HepG2 (cell line): Measurements from ENCODE around the gene PTTG1. TPM values are rescaled to one million over a fixed set of nuclear protein-coding genes. Genes with fewer than 3 reads are reported as not detected.

Experiments used
- ATAC-seq: fragments of 200-7000 bp; cut with Tn5 transposase; 3 replicates; pipeline ENCODE4 v1.9.1; 2020; ENCODE audit warnings: mild to moderate bottlenecking, moderate library complexity
- BruUV-seq: library from RNA; stranded (reverse); fragments of 400-500 nt; replicated peaks from 2 replicates; lab custom pipeline; 2021; lab: Mats Ljungman, UMichigan
- CTCF ChIA-PET: fragments of 300-600 bp; formaldehyde crosslinking; extraction: SDS; loops from one replicate; lab custom pipeline; 2021; ENCODE audit warnings: low total read pairs, inconsistent platforms, low intra/inter-chr PET ratio; lab: Yijun Ruan, JAX
- POLR2A ChIA-PET: fragments of 350-600 bp; sonication (Branson Sonifier 250); formaldehyde crosslinking; loops from one replicate; lab custom pipeline; 2020; ENCODE audit warnings: antibody characterized with exemption, inconsistent platforms; lab: Yijun Ruan, JAX
- DNase-seq: peaks from one replicate; pipeline ENCODE4 v3.0.0-alpha.2; 2015; ENCODE audit warnings: low spot score
- FAIRE-seq: peaks from 3 replicates; lab custom pipeline; 2011; peaks lifted over from hg19 to GRCh38; lab: Jason Lieb, UNC
- H2AFZ ChIP-seq: one replicate; pipeline ENCODE4 v1.6.1; 2011; ENCODE audit warnings: low read length, inconsistent platforms
- H3K27ac ChIP-seq: fragments of 300-600 bp; 3 replicates; pipeline ENCODE4 v1.8.0; 2011; ENCODE audit warnings: mixed run types, mild to moderate bottlenecking, mixed read lengths, low read length, inconsistent platforms; ENCODE audit not compliant: insufficient read depth; ENCODE audit errors: extremely low read length
- H3K27me3 ChIP-seq, 2 experiments: fragments of 200-600 bp in 1 of 2; 2 replicates in 1 of 2; 3 replicates in 1 of 2; pipeline versions ENCODE4 v1.6.0 to v1.8.0; 2011; ENCODE audit warnings: low read length in 2 of 2, mild to moderate bottlenecking in 2 of 2, moderate library complexity in 2 of 2, inconsistent platforms in 1 of 2; ENCODE audit not compliant: insufficient read depth in 2 of 2, control insufficient read depth in 1 of 2
- H3K36me3 ChIP-seq, 2 experiments: fragments of 200-600 bp in 1 of 2; replicated peaks in 1 of 2; 2 replicates in 1 of 2; 3 replicates in 1 of 2; pipeline versions ENCODE4 v1.5.1 to v1.8.0; 2011; ENCODE audit warnings: low read length in 2 of 2, inconsistent platforms in 1 of 2; ENCODE audit not compliant: insufficient read depth in 2 of 2, control insufficient read depth in 1 of 2
- H3K4me1 ChIP-seq: 2 replicates; pipeline ENCODE4 v1.5.1; 2012; ENCODE audit warnings: low read length, inconsistent platforms; ENCODE audit not compliant: insufficient read depth
- H3K4me2 ChIP-seq: 2 replicates; pipeline ENCODE4 v1.6.0; 2011; ENCODE audit warnings: low read depth, low read length, inconsistent platforms
- H3K4me3 ChIP-seq, 3 experiments: fragments of 200-600 bp in 1 of 3; sonication (generic), shearing (Covaris generic) in 1 of 3; replicated peaks in 1 of 3; 2 replicates each; pipeline ENCODE4 v1.5.1; 2011 to 2016; ENCODE audit warnings: low read length in 3 of 3, inconsistent platforms in 2 of 3, low read depth in 2 of 3, mild to moderate bottlenecking in 2 of 3, control low read depth in 1 of 3, mixed read lengths in 1 of 3; ENCODE audit not compliant: insufficient read depth in 1 of 3
- H3K79me2 ChIP-seq: one replicate; pipeline ENCODE4 v1.6.1; 2011; ENCODE audit warnings: low read length, inconsistent platforms; ENCODE audit not compliant: insufficient read depth
- H3K9ac ChIP-seq: 2 replicates; pipeline ENCODE4 v1.6.0; 2011; ENCODE audit warnings: mild to moderate bottlenecking, low read depth, low read length, inconsistent platforms; ENCODE audit not compliant: insufficient read depth
- H3K9me3 ChIP-seq: 2 replicates; pipeline ENCODE4 v1.5.1; 2012; ENCODE audit warnings: mild to moderate bottlenecking, low read length
- H4K20me1 ChIP-seq: 2 replicates; pipeline ENCODE4 v1.6.0; 2011; ENCODE audit warnings: inconsistent platforms, mild to moderate bottlenecking, low read length, moderate library complexity; ENCODE audit not compliant: insufficient read depth
- FLYWCH1 ChIP-seq: sonication (generic); formaldehyde crosslinking; IDR thresholded peaks from 2 replicates; pipeline ENCODE4 v1.8.1; 2023; ENCODE audit warnings: mild to moderate bottlenecking, missing genetic modification reagents
- FOXA1 ChIP-seq, 2 experiments: fragments of 450-650 bp in 1 of 2; sonication (generic) in 1 of 2; formaldehyde crosslinking in 1 of 2; IDR thresholded peaks; 2 replicates each; pipeline versions ENCODE4 v1.4.0 to v1.6.1; 2016 to 2020; ENCODE audit warnings: missing genetic modification reagents in 1 of 2
- GMEB2 ChIP-seq: IDR thresholded peaks from 2 replicates; pipeline ENCODE4 v1.6.1; 2016; ENCODE audit warnings: missing biosample characterization, missing genetic modification reagents, low read depth
- MBD4 ChIP-seq: IDR thresholded peaks from 2 replicates; pipeline ENCODE4 v1.6.1; 2012; ENCODE audit warnings: low read length, inconsistent platforms, borderline replicate concordance
- MTF1 ChIP-seq: sonication (generic); formaldehyde crosslinking; IDR thresholded peaks from 2 replicates; pipeline ENCODE4 v1.5.0; 2020; ENCODE audit warnings: missing genetic modification reagents
- MYNN ChIP-seq: sonication (generic); formaldehyde crosslinking; IDR thresholded peaks from 2 replicates; pipeline ENCODE4 v1.4.0; 2020; ENCODE audit warnings: mild to moderate bottlenecking, low read depth, missing genetic modification reagents
- PRDM15 ChIP-seq: sonication (generic); formaldehyde crosslinking; IDR thresholded peaks from 2 replicates; pipeline ENCODE4 v1.4.0; 2020; ENCODE audit warnings: missing genetic modification reagents
- RERE ChIP-seq: IDR thresholded peaks from 2 replicates; pipeline ENCODE4 v1.6.1; 2016; ENCODE audit warnings: low read depth, missing genetic modification reagents, missing compliant biosample characterization
- XRCC5 ChIP-seq: fragments of 200-400 bp; formaldehyde crosslinking; optimal IDR thresholded peaks from 2 replicates; pipeline ENCODE3; 2017; ENCODE audit warnings: mild to moderate bottlenecking, low read length
- ZBTB14 ChIP-seq: sonication (generic); formaldehyde crosslinking; IDR thresholded peaks from 2 replicates; pipeline ENCODE4 v1.4.0; 2020; ENCODE audit warnings: missing genetic modification reagents
- ZNF263 ChIP-seq: sonication (generic); formaldehyde crosslinking; IDR thresholded peaks from 2 replicates; pipeline ENCODE4 v1.4.0; 2020; ENCODE audit warnings: missing genetic modification reagents
- ZNF597 ChIP-seq: sonication (generic); formaldehyde crosslinking; IDR thresholded peaks from 2 replicates; pipeline ENCODE4 v1.5.0; 2020; ENCODE audit warnings: missing genetic modification reagents
- WGBS: methylation state at CpG from one replicate; pipeline ENCODE4 v1.1.6; 2017; ENCODE audit warnings: low lambda C conversion rate; 5-methylcytosine and 5-hydroxymethylcytosine counted together
- in situ Hi-C: cut with HindIII; loops from 2 replicates; pipeline ENCODE4 v1.10.0; 2017; ENCODE audit warnings: low pct_unique_long_range_greater_than_20kb; ENCODE audit not compliant: extremely low pct_ligation_motif_present
- intact Hi-C: fragments of 100-400 bp; cut with micrococcal nuclease; formaldehyde crosslinking; loops from one replicate; pipeline ENCODE4 v1.10.0; 2022; ENCODE audit not compliant: unreplicated experiment
- polyA plus RNA-seq, 8 experiments: library from polyadenylated mRNA; depleted of rRNA in 3 of 8; stranded (reverse) in 7 of 8; unstranded in 1 of 8; fragments of >200 nt; fragmentation: Illumina TruSeq in 4 of 8; extraction: Trizol in 4 of 8; gene quantifications; 2 replicates each; pipeline versions ENCODE4 v1.2.1 to v1.2.3, GENCODE V29; 2011 to 2016; ENCODE audit warnings: low read depth in 4 of 8, missing spikeins in 1 of 8, mixed read lengths in 1 of 8; ENCODE audit not compliant: insufficient read depth in 1 of 8
- total RNA-seq, 5 experiments: library from RNA; depleted of rRNA; stranded (reverse); fragments of >200 nt; fragmentation: Illumina TruSeq; extraction: Trizol; gene quantifications; 2 replicates each; pipeline ENCODE4 v1.2.3, GENCODE V29; 2016; ENCODE audit warnings: low read depth in 1 of 5

The PTTG1 gene
- total and polyA plus RNA-seq, 2 of the 13 experiments (the other 11 are each of a cell fraction or from before 2014, with no cell fraction given): 102 to 161 TPM

- ChIA-PET POLR2A (no interaction called here), CTCF (no interaction called here)
- intact Hi-C loops: no loop called here
- Histone ChIP-seq H3K4me2 (no peak overlapping the region), H4K20me1 (no peaks in the 10 kb centered on the region), H3K27me3 (no peaks in the 10 kb centered on the region; a peak in 1 of 5 replicates), H3K27ac (no peak overlapping the region), H3K79me2 (peaks cover 80% of the 10 kb centered on the region), H3K9ac (no peak overlapping the region), H3K4me3 (no peak overlapping the region), H3K9me3 (no peaks in the 10 kb centered on the region), H2AFZ (no peak overlapping the region), H3K36me3 (no peaks in the 10 kb centered on the region), H3K4me1 (peaks cover 86% of the 10 kb centered on the region)
- DNase-seq (no peak), ATAC-seq (no peak), FAIRE-seq (no peak)
- in situ Hi-C loops: no loop called here
- no TSS peak for BruUV-seq
- 95% methylated on average over 4 of the region's 4 CpGs for WGBS
- TF ChIP-seq MYNN (CRISPR knock-in tag) (no peak), FLYWCH1 (no peak), MBD4 (no peak), ZBTB14 (CRISPR knock-in tag) (no peak), ZNF597 (CRISPR knock-in tag) (no peak), PRDM15 (no peak), XRCC5 (no peak), MTF1 (CRISPR knock-in tag) (no peak), RERE (no peak), ZNF263 (no peak), GMEB2 (no peak), FOXA1 (IDR thresholded peaks at IDR 0.05) (no peak), FOXA1 (CRISPR knock-in tag; IDR thresholded peaks at IDR 0.05) (no peak)
These were observed 50.8 kb downstream of the PTTG1 start for GRCh38 chr5:160472482-160472881.
